Ureter (tissue), 1 donor: ENCODE measurements around the gene GAB1. TPM values are rescaled to one million over a fixed set of nuclear protein-coding genes. Genes with fewer than 3 reads are reported as not detected.

Experiments used
- DNase-seq: peaks from one replicate; pipeline ENCODE4 v3.0.0-alpha.2; 2020; ENCODE audit warnings: low spot score
- total RNA-seq: library from RNA; stranded (reverse); gene quantifications from one replicate; pipeline ENCODE4 v1.2.4, GENCODE V29; 2023
- donor health status: DM: yes; HTN: yes; CAD: no.

Gene GAB1
- total RNA-seq, 1 donor from 2014 or later = 42.4 TPM

DNA sequence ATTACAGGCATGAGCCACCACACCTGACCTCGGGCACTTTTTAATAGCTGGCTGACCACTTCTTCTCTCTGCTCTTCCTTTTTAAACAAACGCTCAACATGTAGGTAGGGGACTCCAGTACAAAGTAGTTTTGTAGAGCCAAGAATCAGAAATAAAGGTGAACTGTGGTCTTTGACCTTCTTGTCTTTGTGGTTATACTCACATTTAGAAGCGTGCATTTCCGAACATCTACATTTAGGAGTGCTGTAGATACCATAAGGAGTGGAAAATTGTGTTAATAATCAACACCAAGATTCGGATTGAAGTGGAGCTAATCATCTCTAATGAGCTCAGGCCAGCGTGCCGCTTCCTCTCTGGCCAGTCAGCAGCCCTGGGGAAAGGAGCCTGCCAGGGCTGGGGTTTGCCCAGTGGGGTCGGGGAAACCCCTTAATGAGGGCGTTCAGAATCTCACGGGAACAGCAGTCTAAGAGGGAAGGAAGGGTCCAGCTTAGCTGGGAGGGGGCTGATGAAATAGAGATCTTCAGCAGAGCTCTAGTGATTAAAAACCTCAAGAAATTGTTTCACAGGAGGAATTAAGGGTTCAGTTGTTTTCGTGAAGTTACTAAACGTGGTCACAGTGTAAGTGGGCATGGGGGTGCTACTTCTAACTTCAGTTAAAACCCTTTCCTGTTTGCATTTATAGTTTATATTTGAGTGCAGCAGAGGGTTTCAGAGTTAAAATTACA, 81.2 kb downstream of the GAB1 start:
- DNase-seq = no peak

DNA sequence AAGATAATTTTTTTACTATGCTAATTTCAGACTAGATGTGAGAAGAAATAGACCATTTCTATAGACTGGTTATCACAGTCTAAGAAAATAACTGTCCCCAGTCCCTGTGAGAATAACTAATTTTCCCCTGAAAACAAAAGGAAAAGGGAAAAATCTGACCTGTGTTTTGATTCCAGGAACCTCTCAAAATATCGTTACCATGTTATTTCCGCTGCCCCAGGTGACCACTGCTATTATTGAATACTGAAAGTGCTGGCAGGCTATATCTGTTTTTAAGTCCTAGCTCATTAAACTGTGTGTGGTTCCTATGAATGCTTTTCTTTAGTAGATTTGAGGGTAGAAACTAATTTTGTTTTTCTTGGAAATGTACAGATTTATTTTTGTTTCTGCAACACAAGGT, 83.6 kb downstream of the GAB1 start:
- no peak for DNase-seq

DNA sequence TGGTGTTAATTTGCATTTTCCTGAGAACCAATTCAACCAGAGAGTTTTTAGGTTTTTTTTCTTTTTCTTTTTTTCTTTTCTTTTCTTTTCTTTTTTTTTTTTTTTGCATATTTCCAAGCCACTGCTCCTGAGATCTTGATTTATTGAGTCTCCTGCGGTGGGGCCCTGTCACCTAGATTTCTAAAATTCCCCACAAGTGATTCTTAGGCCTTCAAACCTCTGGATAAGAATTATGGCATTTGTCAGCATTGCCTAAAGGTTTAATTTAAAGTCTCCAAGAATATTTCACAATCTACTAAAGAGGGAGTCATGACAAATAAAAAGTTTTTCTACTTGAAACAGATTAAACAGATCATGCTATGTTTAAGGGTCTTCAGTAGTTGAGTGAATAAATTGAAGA, 84.9 kb downstream of the GAB1 start:
- no peak for DNase-seq

DNA sequence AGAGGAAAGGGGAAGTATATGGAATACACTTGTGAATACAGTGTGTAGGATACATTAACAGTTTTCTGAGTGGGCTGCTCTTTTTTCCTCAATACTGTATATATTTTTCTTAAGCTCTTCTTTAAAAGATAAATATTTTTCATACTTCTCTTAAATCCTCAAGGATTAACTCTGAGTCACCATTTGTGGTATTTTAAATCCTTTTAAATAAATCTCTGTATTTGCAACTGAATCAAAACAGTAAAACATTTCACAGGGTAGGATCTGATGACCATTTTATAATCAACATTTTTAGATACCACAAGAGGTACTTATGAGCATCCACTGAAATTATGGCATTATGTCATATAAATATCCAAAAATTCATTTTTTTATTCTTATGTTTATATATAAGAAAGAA, 87.6 kb downstream of the GAB1 start:
- no peak for DNase-seq

DNA sequence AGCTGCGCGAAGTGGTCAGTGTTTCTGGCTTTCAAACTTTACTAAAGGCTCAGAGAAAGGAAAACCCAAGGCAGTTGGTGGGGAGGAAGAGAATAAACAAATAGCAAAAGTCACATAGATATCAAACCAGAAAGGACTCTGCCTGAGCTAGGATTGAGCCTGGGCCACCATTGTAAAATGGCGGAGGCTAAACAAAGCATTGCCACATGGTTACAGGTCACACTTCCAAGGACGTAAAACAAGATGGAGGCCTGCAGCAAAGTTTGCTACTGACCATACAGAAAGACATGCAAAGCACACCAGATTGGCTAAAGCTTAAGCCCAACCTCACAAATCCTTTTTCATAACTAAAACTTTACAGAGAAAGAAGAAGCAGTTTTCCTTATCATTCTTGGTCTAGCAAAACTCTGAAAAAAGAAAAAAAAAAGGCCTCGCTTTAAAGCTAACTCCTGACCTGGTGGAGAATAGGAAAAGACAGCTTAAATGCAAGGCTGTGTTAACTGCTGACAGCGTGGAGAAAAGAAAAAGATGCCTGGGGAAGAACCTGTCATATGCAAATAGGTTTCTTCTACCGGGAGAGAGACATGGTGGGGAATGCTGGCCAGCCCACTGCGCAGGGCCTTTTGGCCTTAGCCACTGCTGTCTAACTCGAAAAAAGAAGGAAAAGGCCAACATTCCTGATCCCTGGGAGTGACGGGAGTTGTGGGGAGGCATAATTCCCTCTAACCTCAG, 95.0 kb downstream of the GAB1 start:
- no peak for DNase-seq

DNA sequence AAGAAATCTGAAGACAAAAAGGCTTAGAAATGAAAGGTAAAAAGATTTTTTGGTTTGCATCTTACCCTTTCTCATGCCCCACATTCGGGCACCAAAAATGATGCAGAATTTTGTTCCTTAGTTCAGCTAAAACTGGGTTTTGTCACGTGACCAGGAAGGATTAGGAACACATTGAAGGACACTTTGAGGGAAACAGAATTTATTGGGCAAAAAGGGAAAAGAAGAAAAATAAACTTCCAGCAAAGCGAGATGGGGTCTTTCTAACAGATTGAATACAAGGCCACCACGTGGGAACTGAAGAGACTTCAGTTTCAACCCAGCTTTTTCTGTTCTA, 95.5 kb downstream of the GAB1 start:
- no peak for DNase-seq

DNA sequence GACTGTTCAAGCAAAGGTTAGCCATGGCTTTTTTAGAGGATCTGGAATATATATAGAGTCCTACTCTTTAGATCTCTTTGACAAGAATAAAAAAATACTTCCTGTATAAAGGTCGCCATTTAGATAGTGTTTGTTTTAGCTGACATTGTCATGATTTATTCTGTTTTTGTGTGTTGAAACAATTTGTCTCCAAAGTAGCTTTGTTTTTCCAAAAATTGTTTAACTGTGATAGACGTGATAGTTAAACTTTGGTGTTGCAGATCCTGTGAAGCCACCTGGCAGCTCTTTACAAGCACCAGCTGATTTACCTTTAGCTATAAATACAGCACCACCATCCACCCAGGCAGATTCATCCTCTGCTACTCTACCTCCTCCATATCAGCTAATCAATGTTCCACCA, 96.6 kb downstream of the GAB1 start:
- DNase-seq = no peak

DNA sequence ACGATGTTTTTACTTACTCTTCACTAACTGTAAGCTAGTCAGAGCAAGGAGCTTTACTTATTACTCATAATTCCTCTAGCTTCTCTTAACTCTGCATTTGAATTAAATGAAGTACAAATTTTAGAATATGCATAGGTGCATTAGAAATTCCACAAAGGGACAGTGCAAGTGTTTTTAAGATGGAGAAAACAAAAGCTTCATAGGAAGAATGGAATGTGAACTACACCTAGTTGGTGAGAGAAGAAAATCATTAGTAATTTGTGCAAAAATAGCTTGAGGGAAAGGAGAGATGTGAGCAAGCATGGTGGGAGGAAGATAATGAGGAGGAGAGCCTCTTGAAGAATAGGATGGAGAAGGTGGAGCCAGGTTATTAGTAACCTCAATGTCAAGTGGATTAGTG, 99.3 kb downstream of the GAB1 start:
- DNase-seq = no peak

DNA sequence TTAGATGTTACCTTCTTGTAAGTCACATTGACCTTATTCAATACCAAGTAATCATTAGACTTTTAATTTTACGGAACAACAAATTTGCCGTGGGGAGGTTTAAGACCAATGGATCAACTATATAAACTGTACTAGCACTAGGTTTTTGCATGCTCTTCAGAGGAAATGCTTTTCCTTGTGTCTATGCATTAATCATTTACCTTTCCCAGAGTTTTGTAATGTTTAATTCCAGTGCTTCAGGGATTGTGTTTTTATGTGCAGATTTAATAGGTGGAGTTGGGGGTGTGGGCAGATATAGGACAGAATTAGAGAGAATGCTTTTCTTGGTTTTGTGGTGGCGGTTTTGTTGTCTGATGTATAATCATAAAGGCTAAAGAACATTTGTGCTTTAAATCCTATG, 100.8 kb downstream of the GAB1 start:
- DNase-seq = no peak

DNA sequence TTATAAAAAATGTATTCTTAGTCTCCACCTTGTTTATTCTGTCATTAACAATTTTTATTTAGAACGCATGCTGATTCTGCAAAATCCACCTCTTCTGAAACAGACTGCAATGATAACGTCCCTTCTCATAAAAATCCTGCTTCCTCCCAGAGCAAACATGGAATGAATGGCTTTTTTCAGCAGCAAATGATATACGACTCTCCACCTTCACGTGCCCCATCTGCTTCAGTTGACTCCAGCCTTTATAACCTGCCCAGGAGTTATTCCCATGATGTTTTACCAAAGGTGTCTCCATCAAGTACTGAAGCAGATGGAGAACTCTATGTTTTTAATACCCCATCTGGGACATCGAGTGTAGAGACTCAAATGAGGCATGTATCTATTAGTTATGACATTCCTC, 101.3 kb downstream of the GAB1 start:
- DNase-seq = no peak

DNA sequence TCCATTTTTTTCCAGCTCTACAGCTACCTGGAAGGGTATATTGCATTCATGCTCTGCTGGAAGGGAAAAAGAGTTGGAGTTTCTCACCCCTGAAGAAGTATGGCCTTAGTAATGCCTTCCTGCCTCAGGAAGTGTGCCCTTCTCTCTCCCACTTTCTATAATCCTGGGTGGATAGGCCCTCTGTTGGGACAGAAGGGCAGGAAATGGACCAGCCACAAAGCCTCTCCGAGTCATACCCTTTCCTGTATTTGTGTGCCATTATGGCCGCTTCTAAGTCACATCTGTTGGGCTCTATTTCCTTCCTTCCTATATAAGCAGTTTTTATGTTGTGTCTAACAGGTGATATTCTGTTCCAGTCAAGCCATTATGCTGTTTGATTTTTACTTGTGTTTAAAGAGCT, 102.0 kb downstream of the GAB1 start:
- no peak for DNase-seq

DNA sequence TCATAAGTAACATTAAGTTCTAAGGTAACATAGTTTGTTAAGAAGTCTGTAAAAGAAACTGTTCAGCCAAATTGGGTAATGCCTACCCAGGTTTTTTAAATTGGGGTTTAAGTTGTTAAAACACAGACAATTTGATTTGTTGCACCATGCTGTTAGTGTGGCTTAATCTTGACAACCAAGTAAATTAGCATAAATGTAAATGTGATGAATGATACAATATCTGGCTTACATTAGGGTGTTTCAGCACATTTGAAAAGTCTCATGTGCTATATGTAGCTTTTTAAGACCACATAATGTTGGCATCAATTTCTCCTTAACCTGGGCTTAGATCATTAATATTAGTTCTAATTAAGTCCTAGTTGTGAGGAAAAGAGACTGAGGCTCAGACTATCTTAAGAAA, 104.4 kb downstream of the GAB1 start:
- DNase-seq = no peak

DNA sequence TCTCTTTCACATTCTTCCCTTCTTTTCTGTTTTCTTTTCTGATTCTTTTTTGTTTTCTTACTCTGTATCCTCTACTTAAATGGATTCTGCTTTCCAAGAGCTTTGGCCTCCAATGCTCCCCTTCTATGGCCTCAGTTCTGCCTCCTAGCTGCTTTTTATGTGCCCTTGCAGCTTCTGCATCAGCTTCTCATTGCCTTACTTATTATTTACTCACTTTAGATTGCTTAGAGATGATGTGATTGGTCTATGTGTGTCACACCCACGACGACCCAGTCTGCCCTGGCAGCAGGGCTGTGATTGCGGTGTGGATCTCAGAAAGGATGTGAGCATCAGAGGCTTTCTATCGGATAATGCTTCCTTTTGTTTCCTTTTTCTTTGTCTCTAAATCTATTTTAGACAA, 105.0 kb downstream of the GAB1 start:
- no peak for DNase-seq

DNA sequence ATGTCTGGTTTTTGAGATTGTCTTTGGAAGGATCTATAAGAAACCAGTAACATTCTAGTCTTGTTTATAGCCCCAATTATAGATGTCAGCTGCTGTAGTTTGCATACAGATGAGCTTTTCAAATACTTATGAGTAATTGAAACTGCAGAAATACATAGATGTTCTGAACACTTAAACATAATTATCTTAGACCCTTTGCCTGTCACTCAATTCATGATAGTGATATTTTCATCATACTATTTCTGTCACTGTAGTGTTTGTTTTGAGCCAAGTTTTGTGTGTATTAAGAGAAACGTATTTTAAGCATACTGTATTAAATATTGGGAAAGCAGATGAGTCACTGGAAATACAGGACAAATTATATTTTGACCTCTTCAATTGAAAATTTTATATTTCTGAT, 107.1 kb downstream of the GAB1 start:
- no peak for DNase-seq

DNA sequence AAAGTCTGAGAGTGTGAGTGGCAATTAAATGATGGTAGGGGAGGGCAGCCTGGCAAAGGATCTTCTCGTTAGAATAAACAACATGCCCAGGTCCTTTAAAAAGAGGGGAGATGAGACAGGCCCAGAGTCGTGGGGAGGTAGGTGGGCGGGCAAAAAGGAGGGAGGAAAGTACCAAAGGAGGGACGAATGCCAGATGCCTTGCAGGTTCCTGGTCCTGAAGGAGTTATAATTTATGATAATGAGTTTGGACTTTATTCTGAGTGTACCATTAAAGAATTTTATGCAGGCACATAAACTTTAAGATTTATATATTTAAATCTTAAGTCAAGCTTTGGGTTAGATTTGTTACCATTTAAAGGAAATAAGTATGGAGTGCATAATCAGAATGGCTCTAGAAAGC, 114.5 kb downstream of the GAB1 start:
- DNase-seq = no peak

DNA sequence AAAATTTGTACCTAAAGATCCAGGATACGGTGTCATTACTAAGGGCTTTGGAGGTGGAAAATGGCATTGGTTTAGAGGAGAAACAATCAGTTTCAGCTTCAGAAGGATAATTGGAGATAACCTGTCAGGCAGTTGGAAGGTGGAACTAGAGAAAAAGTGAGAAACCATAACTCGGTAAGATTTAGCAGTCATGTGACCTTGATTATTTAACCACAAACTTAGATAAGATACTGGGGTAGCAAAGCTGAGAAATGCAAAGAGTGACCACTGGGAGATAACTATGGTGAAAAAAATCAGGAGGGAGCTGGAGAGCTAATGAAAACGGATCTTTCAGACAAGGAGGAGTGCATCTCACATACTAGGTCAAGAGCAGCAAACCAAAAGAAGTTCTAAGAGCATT, 118.5 kb downstream of the GAB1 start:
- DNase-seq = no peak

DNA sequence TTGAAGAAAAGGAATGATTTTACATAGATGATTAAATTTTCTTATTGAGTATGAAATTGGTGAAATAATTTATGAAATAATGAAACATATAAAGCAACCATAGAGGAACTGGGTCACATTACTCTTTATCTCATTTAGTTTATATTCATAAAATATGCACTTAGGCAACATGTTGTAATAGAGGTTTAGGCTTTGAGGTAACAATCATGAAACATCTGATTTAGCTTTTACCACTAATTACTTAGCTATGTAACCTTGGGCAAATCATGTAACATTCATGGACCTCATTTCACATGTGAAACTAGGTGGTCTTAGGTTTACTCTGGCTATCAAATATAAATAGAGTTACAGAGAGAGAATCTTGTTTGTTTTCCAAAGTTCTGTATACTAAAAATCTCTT, 122.3 kb downstream of the GAB1 start:
- no peak for DNase-seq

DNA sequence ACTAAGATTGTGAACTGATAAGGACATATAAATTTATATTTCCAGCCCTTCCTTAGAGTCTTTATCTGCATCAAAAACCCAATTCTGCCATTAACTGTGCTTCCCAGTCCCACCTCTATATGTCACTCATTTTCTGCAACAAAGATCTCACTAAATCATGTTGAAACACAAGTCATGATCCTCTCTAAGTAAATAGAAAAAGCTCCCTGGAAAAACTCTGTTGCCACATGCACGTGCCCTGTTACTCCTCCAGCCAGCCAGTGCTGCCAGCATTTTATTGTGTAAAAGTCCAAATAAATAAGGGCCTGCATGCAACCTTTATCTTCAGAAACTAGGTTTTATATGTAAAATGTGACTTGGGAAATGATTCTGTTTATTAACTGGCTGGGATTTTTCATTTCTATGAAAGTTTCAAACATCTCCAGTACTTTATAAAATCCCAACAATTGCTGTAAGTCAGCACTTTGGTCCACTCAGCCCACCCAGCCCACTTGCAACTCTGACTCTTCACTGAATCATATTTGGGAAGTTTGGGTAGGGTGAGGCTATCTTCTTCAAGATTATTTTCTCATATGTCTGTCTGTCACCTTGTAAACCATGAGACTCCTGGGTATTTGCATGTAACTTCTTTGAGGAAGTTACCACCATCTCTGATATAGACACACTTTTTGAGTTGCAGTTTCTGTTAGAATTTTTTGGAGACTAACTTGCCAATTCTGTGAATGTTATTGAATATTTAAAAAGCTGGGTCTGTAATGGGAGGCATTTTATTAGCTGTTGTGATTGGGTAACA, 136.9 kb downstream of the GAB1 start:
- no peak for DNase-seq

DNA sequence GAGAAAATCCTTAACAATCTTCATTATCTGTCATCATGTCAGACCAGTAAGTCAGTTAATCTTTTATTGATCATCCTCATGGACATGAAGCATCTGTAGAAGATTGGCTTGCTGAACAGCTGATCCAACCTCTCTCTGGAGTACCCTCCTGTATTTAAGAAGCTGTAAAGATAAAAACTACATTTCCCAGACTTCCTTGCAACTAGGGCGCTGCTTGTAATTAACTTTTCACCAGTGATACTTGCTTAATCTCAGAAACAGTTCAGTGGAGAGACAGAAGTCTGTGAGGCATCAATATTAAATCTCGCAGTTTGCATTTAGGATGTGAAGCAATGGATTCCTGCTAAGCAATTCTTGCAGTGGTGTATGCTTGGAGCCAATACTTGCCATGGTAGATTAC, 140.8 kb downstream of the GAB1 start:
- DNase-seq = no peak

DNA sequence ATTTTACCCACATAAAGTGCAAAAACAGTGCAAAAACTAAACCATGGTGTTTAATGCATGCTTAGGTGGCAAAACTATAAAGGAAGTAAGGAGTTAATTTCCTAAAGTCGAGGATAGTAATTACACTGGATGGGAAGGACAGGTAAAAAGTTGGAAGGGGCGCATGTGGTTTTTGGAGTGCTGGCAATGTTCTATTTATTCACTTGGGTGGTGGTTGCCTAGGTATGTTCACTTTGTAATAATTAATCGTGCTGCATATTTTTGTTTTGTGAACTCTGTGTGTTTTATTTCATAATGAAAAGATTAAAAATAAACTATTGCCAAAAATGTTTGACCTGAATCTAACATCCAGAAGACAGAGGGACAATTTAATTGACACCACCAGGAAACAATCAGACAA, 144.7 kb downstream of the GAB1 start:
- no peak for DNase-seq

DNA sequence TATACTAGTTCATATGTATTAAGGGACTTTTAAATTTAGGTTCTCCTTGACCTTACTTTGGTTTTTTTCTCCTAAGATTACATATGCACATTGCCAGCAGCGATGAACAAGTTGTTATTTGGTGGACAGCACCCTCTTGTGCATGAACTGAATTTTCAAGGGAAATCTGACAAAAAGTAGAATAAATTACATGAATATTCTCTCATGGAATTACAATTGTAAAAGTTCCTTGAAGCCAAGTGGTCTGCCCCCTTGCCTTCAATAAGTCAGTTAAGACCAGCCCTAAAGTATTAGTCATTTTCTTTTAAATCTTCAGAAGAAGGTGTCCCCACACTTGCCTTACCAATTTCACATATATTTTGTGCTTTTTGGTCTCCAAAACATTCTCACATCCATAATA, 146.2 kb downstream of the GAB1 start:
- DNase-seq = no peak

DNA sequence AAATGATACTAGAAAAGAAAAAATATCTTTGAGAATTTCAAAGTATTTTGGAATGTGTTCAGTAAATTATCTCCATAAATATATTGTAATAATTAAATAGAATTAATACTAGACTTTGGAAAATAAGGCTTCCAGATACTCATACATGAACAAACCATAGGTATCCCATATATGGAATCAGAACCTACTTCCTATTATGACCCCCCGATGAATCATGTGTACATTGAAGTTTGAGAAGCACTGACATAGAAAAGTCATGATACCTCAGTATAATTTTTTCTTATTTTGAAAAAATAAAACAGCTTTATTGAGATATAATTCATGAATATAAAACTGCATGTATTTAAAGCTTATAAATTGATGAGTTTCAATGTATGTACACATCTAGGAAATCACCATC, 149.6 kb downstream of the GAB1 start:
- DNase-seq = no peak

DNA sequence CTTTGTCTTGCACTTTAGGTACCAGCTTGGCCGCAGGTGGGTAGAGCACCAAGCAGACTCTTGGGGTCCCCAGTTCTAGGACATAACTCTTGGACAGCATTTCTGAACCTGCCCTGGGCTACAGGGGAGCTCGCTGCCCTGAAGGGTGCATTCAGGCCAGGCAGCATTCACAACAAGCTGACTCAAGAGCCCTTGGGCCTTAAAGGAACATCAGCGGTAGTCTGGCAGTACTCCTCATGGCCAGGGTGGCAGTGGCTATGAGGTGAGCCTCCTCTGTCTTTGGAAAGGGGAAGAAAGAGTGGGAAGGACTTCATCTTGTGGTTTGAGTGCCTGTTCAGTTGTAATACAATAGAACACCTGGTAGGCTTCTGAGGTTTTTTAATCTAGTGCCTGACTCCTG, 152.0 kb downstream of the GAB1 start:
- DNase-seq = no peak
